H9 (cell line): ENCODE data around the gene KRT78. TPM values are rescaled to one million over a fixed set of nuclear protein-coding genes. Genes with fewer than 3 reads are reported as not detected.
A peak's percentile ranks its signal among the peaks of the same experiment; 100 is the strongest.

Experiments
- DNase-seq: peaks from one replicate; pipeline ENCODE4 v3.0.0-alpha.2; 2017
- H2AFZ ChIP-seq: one replicate; pipeline ENCODE4 v1.6.1; 2013; ENCODE audit warnings: mild to moderate bottlenecking, low read length, control low read depth, moderate library complexity
- H2AK5ac ChIP-seq: 2 replicates; pipeline ENCODE4 v1.6.1; 2013; ENCODE audit warnings: low read length, control low read depth, mixed read lengths; ENCODE audit not compliant: insufficient read length
- H2BK120ac ChIP-seq: one replicate; pipeline ENCODE4 v1.6.1; 2013; ENCODE audit warnings: low read depth, mild to moderate bottlenecking, low read length, control low read depth, inconsistent platforms; ENCODE audit not compliant: poor library complexity, severe bottlenecking
- H2BK12ac ChIP-seq: 2 replicates; pipeline ENCODE4 v1.6.1; 2013; ENCODE audit warnings: low read length, control low read depth, mixed read lengths, low read depth; ENCODE audit not compliant: insufficient read length
- H2BK15ac ChIP-seq: 2 replicates; pipeline ENCODE4 v1.6.1; 2013; ENCODE audit warnings: low read depth, low read length, control low read depth
- H2BK20ac ChIP-seq: one replicate; pipeline ENCODE4 v1.6.1; 2013; ENCODE audit warnings: low read depth, mild to moderate bottlenecking, low read length, control low read depth, inconsistent platforms; ENCODE audit not compliant: poor library complexity, severe bottlenecking
- H2BK5ac ChIP-seq: 2 replicates; pipeline ENCODE4 v1.6.1; 2013; ENCODE audit warnings: low read length, control low read depth, mixed read lengths; ENCODE audit not compliant: insufficient read length
- H3K14ac ChIP-seq: 2 replicates; pipeline ENCODE4 v1.6.1; 2013; ENCODE audit warnings: low read length, control low read depth; ENCODE audit not compliant: insufficient read depth
- H3K18ac ChIP-seq: 2 replicates; pipeline ENCODE4 v1.6.1; 2013; ENCODE audit warnings: low read depth, mild to moderate bottlenecking, mixed read lengths, low read length, control low read depth; ENCODE audit not compliant: insufficient read length
- H3K23ac ChIP-seq: 2 replicates; pipeline ENCODE4 v1.6.1; 2013; ENCODE audit warnings: low read length, control low read depth, mixed read lengths, low read depth; ENCODE audit not compliant: insufficient read length
- H3K23me2 ChIP-seq: 2 replicates; pipeline ENCODE4 v1.6.1; 2013; ENCODE audit warnings: low read depth, mild to moderate bottlenecking, mixed read lengths, low read length, control low read depth; ENCODE audit not compliant: insufficient read length, poor library complexity, severe bottlenecking
- H3K27ac ChIP-seq: 2 replicates; pipeline ENCODE4 v1.5.1; 2013; ENCODE audit warnings: low read length, control low read depth, mixed read lengths, low read depth; ENCODE audit not compliant: insufficient read length
- H3K27me3 ChIP-seq: 2 replicates; pipeline ENCODE4 v1.6.1; 2013; ENCODE audit warnings: low read length, control low read depth, inconsistent platforms; ENCODE audit not compliant: insufficient read depth
- H3K4ac ChIP-seq: 2 replicates; pipeline ENCODE4 v1.6.1; 2013; ENCODE audit warnings: low read depth, mild to moderate bottlenecking, control low read depth, inconsistent platforms, low read length, moderate library complexity
- H3K4me1 ChIP-seq: 2 replicates; pipeline ENCODE4 v1.6.1; 2013; ENCODE audit warnings: low read length, control low read depth, inconsistent platforms; ENCODE audit not compliant: insufficient read depth
- H3K4me2 ChIP-seq: 2 replicates; pipeline ENCODE4 v1.6.1; 2013; ENCODE audit warnings: low read length, control low read depth, mixed read lengths; ENCODE audit not compliant: insufficient read length, insufficient read depth
- H3K56ac ChIP-seq: 2 replicates; pipeline ENCODE4 v1.6.1; 2013; ENCODE audit warnings: low read depth, mild to moderate bottlenecking, mixed read lengths, low read length, control low read depth; ENCODE audit not compliant: insufficient read length
- H3K79me1 ChIP-seq: 2 replicates; pipeline ENCODE4 v1.6.1; 2013; ENCODE audit warnings: low read depth, mild to moderate bottlenecking, moderate library complexity, low read length, control low read depth, inconsistent platforms; ENCODE audit not compliant: insufficient read depth, poor library complexity, severe bottlenecking
- H3K79me2 ChIP-seq: 2 replicates; pipeline ENCODE4 v1.6.1; 2013; ENCODE audit warnings: low read length, control low read depth, inconsistent platforms; ENCODE audit not compliant: insufficient read depth
- H3K9ac ChIP-seq: 2 replicates; pipeline ENCODE4 v1.6.1; 2013; ENCODE audit warnings: low read length, control low read depth, mixed read lengths; ENCODE audit not compliant: insufficient read length; ENCODE audit errors: extremely low read depth
- H3K9me3 ChIP-seq: one replicate; pipeline ENCODE4 v1.6.1; 2013; ENCODE audit warnings: low read depth, low read length, inconsistent platforms; ENCODE audit not compliant: control insufficient read depth
- H3T11ph ChIP-seq: one replicate; pipeline ENCODE4 v1.6.1; 2013; ENCODE audit warnings: mild to moderate bottlenecking, low read length, control low read depth, inconsistent platforms
- H4K20me1 ChIP-seq: one replicate; pipeline ENCODE4 v1.6.1; 2013; ENCODE audit not compliant: control insufficient read depth, insufficient read length, insufficient read depth
- H4K5ac ChIP-seq: 2 replicates; pipeline ENCODE4 v1.6.1; 2013; ENCODE audit warnings: low read depth, mild to moderate bottlenecking, mixed read lengths, low read length, control low read depth; ENCODE audit not compliant: insufficient read length
- H4K8ac ChIP-seq: replicated peaks from 2 replicates; pipeline ENCODE4 v1.6.1; 2013; ENCODE audit warnings: low read length, control low read depth, mixed read lengths, low read depth; ENCODE audit not compliant: insufficient read length
- H4K91ac ChIP-seq: 2 replicates; pipeline ENCODE4 v1.6.1; 2013; ENCODE audit warnings: low read depth, mild to moderate bottlenecking, moderate library complexity, mixed read lengths, low read length, control low read depth; ENCODE audit not compliant: insufficient read length
- H3K27ac Mint-ChIP-seq, 3 experiments: 2 replicates in 2 of 3; 3 replicates in 1 of 3; pipeline ENCODE4 v1.8.0; 2020 to 2021; ENCODE audit warnings: mixed read lengths in 3 of 3, mild to moderate bottlenecking in 1 of 3, moderate library complexity in 1 of 3
- H3K27me3 Mint-ChIP-seq: 2 replicates; pipeline ENCODE4 v1.8.0; 2021; ENCODE audit warnings: low read depth, mild to moderate bottlenecking, moderate library complexity, mixed read lengths
- H3K36me3 Mint-ChIP-seq, 3 experiments: 2 replicates in 2 of 3; 3 replicates in 1 of 3; pipeline ENCODE4 v1.8.0; 2020 to 2021; ENCODE audit warnings: low read depth in 3 of 3, mixed read lengths in 3 of 3; ENCODE audit not compliant: insufficient read depth in 1 of 3
- H3K4me1 Mint-ChIP-seq, 2 experiments: 2 replicates each; pipeline ENCODE4 v1.8.0; 2020; ENCODE audit warnings: mixed read lengths in 2 of 2
- H3K4me3 Mint-ChIP-seq, 2 experiments: 2 replicates in 1 of 2; 3 replicates in 1 of 2; pipeline ENCODE4 v1.8.0; 2020 to 2021; ENCODE audit warnings: mild to moderate bottlenecking in 2 of 2, mixed read lengths in 2 of 2, moderate library complexity in 1 of 2
- H3K9me3 Mint-ChIP-seq, 2 experiments: 2 replicates in 1 of 2; 3 replicates in 1 of 2; pipeline ENCODE4 v1.8.0; 2020; ENCODE audit warnings: mild to moderate bottlenecking in 2 of 2, mixed read lengths in 2 of 2, moderate library complexity in 1 of 2
- CTCF ChIP-seq: fragments of 200-600 bp; sonication (generic); conservative IDR thresholded peaks from 3 replicates; pipeline ENCODE4 v1.8.0; 2021; ENCODE audit warnings: antibody characterized with exemption, mild to moderate bottlenecking
- WGBS: extraction: QIAGEN DNeasy Blood & Tissue Kit; methylation state at CpG from one replicate; pipeline ENCODE4 v1.1.7; 2013; ENCODE audit warnings: missing lambda C conversion rate, low lambda C conversion rate, mixed read lengths; ENCODE audit not compliant: insufficient read length; ENCODE audit errors: extremely low coverage; 5-methylcytosine and 5-hydroxymethylcytosine counted together
- total RNA-seq: library from RNA; stranded (reverse); gene quantifications from 2 replicates; pipeline ENCODE4 v1.2.1, GENCODE V29; 2021

The KRT78 gene
- total RNA-seq, 1 experiment from 2014 or later, result not detected

- Histone ChIP-seq H3K4me1 (peaks cover 5% of the 10 kb centered on the region; the same call in 1 of the 2 replicates), H2AFZ (no peak overlapping the region), H3K18ac (peak overlapping the region; percentile 57), H3K14ac (peak overlapping the region; percentile 71), H3K23ac (peak overlapping the region; percentile 18), H2BK120ac (no peak overlapping the region), H3K27me3 (no peaks in the 10 kb centered on the region), H4K20me1 (no peaks in the 10 kb centered on the region), H3K27ac (no peak overlapping the region), H3K23me2 (no peaks in the 10 kb centered on the region), H3T11ph (peak overlapping the region; percentile 54), H4K8ac (peak overlapping the region; percentile 64), H3K4me2 (no peak overlapping the region), H3K9me3 (no peaks in the 10 kb centered on the region), H3K56ac (no peak overlapping the region), H2BK15ac (no peak overlapping the region), H4K91ac (peak overlapping the region; percentile 82), H2BK12ac (peak overlapping the region; percentile 3), H4K5ac (no peak overlapping the region), H3K9ac (no peak overlapping the region), H2BK5ac (no peak overlapping the region), H3K79me1 (no peaks in the 10 kb centered on the region), H2BK20ac (no peak overlapping the region), H2AK5ac (no peak overlapping the region), H3K79me2 (no peaks in the 10 kb centered on the region), H3K4ac (no peak overlapping the region; the same call in 1 of the 2 replicates)
- no peaks in the 10 kb centered on the region for H3K9me3 Mint-ChIP-seq
- H3K27ac Mint-ChIP-seq, result peak overlapping the region in 2 of 3 experiments; percentile 34 to 72; a peak in 3 of 7 replicates
- WGBS, result no CpG with 5 or more reads among the region's 11 CpGs
- peaks cover 5 to 7% of the 10 kb centered on the region in 2 experiments; a peak in 3 of 4 replicates for H3K4me1 Mint-ChIP-seq
- DNase-seq, result no peak
- H3K27me3 Mint-ChIP-seq, result peaks cover 2% of the 10 kb centered on the region; the same call in 1 of the 2 replicates
- no peak for TF ChIP-seq CTCF
- H3K36me3 Mint-ChIP-seq, result no peaks in the 10 kb centered on the region
- no peak overlapping the region for H3K4me3 Mint-ChIP-seq
These were observed 21.9 kb downstream of the KRT78 start for GRCh38 chr12:52826611-52827498.
